ENCODE measurements around the gene TNFAIP8L3.

Gene TNFAIP8L3

GRCh38 chr15:51114437-51115119 lies 19.9 kb upstream of the TNFAIP8L3 start:
- no peak for DNase-seq

DNA sequence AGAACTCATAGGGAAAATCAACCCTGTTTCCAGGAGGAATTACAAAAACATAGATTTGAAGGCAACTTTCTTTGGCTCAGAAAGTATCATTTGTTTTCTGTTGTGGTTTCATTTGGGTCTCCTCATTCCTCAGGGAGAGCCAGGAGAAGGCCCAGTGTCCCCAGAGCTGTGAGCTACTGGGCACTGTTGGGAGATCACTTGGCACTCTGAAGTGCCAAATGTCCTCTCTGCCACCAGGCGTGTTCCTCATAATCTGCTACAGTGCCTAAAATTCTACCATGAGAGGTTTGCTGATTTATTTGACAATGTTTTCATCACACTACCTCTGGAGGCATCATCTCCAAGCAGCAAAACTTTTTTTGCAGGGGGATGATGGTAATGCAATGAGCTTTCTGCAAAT lies 17.4 kb upstream of the TNFAIP8L3 start:
- no peak for DNase-seq

- no peak for DNase-seq
Observed at GRCh38 chr15:51111061-51111460, 16.4 kb upstream of the TNFAIP8L3 start.

- no peak for DNase-seq
Observed at GRCh38 chr15:51110171-51110570, 15.5 kb upstream of the TNFAIP8L3 start.

DNA sequence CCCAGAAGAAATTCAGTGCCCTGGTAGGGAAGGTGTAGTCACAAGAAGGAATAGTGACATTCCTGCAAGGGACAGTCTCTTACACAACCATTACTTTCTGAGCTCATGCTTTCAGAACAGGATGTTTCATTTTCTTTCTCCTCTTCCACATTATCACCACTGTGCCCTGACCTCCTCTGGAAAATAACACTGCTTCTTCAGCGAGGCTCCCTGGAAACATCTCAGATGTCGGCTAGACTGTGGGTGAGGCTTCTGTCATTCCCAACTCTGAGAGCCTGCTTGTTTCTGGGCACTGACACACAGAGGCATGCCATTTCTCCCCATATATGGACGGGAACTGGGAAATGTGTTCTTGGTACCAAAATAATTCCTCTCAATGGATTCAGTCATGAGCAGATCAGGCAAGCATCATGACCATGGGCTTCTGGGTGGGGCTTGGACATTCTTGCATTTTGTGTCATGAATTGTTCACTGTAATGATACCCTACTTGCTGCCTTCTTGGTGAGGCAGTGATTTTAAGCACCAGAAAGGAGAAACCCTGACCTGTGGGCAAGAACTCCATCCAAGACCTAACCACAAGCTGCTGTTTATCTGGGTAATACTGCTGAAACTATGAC lies 14.3 kb upstream of the TNFAIP8L3 start:
- no peak for DNase-seq

GRCh38 chr15:51107612-51108011 lies 12.9 kb upstream of the TNFAIP8L3 start:
- DNase-seq = no peak

DNA sequence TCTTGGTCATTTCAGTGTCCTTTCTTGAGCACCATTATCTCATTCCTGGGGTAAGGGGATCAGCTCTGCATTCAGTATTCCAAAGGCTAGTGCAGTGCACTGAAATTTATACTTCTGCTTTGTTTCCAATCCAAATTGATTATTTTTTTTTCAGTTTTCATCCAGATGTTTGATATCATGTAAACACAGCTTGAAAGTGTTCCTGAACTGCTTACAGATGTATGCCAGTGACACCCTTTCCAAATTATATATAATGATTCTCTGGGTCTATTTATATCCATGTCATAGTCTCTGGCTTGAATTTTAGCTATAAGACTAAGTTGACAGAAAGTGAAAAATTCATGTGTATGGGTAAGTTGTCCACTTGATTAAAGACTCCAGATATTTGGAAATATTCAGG lies 11.8 kb upstream of the TNFAIP8L3 start:
- DNase-seq = no peak

- no peak for DNase-seq
Observed at GRCh38 chr15:51105430-51106016, 10.8 kb upstream of the TNFAIP8L3 start.

DNA sequence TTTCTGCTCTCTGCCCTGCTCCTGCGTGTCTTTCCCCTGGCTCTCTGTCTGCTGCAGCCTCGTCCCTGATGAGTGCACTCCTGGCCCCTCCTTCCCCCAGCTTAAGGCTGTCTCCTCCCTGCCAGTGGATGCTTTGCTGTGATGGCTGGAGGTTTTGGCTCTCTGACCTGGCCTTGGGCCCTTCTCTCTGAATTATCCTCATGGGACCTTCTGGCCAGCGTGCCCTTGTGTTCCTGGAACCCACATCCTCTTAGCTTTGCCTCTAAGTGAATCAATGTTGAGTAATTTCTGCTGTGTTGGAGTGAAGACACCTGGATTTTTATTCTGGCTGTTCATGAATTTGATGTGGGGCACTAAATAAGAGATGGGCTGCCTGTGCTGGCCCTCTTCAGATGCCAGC lies 9.8 kb upstream of the TNFAIP8L3 start:
- DNase-seq = no peak

DNA sequence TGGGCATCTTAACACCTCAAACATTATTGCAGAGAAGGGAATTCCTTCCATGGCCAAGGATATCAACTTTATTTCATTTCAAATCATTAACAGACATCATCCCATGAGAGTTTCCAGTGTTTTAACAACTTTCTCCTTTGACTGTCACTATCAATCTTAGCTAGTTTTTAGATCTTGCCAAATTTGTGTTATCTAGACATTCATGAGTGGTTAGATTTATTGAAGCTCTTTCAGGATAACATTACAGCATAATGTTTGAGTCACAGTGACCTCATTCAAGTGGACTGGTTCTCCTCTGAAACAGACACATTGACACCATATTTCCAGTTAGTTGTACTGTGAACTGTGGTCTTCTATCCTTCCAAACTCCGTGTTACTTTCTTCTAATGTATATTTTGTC lies 8.6 kb upstream of the TNFAIP8L3 start:
- DNase-seq = no peak

DNA sequence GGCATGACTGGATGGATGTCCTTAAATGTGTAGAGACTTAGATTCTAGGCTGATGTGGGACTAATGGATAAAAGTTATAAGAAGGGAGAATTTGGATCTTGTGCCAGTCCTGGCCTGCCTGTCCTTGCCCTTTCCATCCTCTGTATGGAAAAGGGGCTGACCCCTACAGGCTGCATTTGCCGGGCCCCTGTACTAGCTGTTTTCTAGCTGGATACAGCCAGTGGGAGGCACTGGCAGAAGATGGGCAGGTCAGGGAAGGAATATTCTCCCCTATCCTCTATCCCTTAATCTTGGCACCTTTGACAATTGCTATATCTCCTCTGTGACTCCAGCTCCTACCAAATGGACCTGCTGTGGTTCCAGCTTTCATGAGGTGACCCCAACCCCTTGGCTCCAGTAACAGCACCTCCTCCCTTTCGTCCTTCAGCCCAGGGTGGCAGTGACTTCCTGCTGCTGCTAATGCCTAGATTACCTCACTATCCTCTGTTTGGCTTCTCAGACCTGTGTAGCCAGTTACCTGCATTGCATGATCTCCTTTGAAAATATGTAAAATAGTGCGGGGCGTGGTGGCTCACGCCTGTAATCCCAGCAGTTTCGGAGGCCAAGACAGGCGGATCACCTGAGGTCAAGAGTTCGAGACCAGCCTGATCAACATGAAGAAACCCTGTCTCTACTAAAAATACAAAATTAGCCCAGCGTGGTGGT lies 6.2 kb upstream of the TNFAIP8L3 start:
- DNase-seq = no peak

- no peak for DNase-seq
Observed at GRCh38 chr15:51099185-51099584, 4.5 kb upstream of the TNFAIP8L3 start.

GRCh38 chr15:51098331-51098619 lies 3.6 kb upstream of the TNFAIP8L3 start:
- no peak for DNase-seq

DNA sequence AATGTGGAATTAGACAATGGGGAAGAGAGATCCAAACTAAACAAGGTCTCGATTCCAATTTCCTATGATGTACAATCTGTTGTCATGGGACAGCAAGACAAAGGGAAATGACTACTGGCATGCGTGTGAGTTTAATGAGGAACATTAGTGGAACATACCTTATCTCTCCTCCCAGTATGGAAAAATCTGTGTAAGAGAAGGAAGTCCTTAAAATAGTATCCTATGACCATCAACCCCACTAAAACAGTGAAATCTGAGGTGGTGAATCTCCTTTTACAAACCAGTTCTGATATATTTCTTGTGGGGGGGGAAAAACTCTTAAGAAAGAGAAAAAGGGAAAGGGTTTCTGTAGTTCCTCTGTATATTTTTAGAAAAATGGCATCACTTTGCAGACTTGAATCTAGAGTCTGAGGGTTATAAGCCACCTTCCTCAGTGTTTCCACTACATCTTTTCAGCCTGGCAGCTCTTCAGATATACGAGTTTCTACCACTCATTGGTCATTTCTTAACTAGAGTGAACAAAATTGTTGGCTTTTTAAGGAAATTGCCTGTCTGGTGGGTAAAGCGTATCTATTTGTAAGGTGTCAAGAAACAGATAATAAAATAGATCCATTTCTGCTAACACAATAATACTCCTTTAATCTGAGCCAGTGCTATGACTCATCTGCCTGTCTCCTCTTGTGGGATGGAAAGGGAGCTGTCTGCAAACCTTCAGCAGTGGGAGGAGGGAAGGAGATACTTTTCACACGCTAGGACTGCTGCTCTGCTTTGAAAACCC lies 3.0 kb upstream of the TNFAIP8L3 start:
- DNase-seq = no peak

- no peak for DNase-seq
Observed at GRCh38 chr15:51096976-51097375, 2.3 kb upstream of the TNFAIP8L3 start.

DNA sequence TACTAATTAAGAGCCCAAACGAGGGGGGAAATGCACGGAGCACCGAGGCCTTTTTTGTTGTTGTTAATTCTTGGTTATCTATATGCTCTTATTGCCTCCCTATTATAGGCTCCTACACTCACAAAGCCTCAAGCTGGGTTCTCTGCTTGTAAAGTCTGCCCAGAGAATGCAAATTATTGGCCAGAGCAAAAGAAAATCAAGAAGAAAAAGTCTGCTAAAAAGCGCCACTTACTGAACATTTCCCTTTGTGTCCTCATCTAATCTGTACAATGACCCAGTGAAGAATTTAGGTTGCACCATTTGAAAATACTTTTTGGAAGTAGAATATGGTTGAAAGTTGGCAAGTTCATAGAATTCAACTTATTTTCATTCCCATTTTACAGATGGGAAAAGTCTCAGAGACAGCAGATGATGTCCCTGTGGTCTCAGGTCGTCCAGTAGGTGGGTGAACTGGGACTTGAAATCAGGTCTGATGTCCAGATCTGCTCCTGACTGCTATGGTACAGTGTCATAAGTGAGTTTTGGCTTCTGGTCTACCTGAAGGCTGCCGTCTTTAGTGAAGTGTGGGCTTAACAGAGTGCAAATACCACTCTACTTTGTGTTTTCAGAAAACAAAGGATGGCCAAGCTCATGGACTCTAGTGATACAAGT lies 1.1 kb upstream of the TNFAIP8L3 start:
- DNase-seq = no peak

DNA sequence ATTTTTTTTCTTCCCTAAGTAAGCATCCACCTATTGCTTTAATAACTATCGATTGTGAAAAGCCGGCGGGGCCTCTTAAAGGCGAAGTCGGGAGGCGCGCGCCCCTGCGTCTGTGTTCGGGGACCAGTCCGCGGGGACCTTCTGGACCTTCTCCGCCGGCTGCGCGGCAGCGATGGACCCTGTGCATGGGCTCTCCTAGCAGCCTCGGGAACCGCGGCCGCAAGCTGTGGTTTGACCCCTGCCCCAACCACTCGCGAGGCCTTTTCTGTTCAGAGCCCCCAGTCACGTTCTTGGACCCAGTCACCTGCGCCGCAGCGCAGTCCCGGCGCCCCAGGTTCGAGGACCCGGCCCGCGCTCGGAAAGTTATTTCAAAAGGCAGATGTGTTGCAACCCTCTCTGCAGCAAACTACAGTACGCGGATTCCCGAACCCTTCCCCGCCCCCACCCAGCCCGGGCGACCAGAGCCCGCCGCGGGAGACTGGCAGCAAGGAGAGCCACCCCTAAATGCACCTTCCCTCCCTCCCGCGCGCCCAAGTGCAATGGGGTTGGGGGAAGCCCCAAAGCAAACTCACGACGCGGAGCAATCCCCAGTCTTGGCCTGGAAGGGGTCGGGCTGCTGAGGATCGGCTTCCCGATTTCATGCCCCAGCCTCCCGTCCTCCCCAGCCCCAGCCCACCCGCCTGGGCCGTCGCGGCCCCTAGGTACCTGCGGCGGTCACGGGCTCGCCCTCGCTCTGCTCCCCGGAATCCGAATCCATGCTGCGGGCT lies 684 bp downstream of the TNFAIP8L3 start:
- no peak for DNase-seq

- DNase-seq = no peak
Observed at GRCh38 chr15:51093488-51093838, 1.2 kb downstream of the TNFAIP8L3 start.

DNA sequence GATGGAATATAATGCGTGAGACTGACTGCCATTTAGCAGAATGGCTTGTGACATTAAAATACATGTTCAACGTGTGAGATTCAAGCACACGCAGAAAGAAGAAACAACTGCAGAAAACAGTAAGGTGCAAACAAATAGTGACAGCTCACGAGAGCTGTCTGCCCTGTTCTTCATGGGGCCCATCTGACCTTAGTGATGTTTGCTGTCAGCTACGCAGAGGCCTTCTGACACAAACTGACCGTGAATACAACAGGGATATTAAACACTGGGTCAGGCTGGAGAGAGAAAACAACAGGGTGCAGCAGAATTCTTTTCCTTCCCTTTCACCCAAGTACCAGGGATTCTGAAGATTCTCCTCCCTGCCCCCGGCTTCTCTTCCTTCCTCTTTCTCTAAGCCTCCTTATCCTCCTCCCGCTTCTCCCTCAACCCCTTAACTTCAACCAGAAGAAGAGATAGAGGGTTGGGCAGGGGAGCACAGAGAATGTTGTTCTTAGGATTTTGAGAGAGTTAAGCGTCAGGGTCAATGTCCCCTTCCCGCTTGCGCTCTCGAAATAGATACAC lies 2.1 kb downstream of the TNFAIP8L3 start:
- DNase-seq = no peak

GRCh38 chr15:51090753-51091152 lies 4.0 kb downstream of the TNFAIP8L3 start:
- DNase-seq = no peak

DNA sequence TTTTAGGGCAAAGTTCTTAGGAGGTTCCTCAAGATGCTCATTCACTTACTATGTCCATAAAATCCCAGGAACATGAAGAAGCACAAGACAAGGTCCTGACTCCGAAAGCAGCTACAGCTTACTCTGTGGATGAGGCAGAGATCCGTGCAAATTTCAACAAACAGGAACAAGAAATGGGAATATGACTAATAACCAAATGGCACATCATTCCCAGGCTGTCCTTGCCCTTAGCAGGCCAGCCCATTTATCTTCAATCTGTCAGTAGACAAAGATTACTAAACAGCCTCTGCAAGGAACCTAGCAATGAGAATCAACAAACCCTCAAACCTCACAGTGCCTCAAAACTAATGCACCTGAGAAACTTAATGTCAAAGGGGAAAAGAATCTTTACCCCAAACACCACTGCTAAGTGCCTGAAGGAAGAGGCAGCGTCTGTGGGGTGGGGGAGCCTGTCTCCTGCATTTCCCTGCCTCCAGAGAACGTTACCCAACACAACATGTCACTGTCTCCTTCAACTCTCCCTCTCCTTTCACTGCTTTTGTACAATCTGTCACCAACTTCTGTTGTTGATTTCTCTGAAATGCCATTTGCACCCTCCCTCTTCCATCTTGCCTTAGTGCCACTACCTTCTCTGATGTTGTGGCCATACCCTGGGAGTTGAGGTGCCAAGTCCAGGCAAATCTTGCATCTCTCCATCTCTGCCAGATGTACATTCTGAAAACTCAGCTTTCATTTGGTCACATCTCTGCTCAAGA lies 4.8 kb downstream of the TNFAIP8L3 start:
- no peak for DNase-seq
